ENCODE data around the gene CD7. TPM values are rescaled to one million over a fixed set of nuclear protein-coding genes. Genes with fewer than 3 reads are reported as not detected.

Gene CD7
- total RNA-seq, 1 experiment from 2014 or later: 0.74 TPM

- TF ChIP-seq STAT6 (CRISPR knock-in tag; conservative IDR thresholded peaks at IDR 0.05; ENCODE audit: low read depth): no peak
- no peak for TF ChIP-seq JUN (CRISPR knock-in tag; IDR thresholded peaks at IDR 0.05)
- TF ChIP-seq ZNF423 (CRISPR knock-in tag; IDR thresholded peaks at IDR 0.05): no peak
- TF ChIP-seq ZNF317 (CRISPR knock-in tag; IDR thresholded peaks at IDR 0.05; ENCODE audit: borderline replicate concordance, low read depth): no peak
- no peak for TF ChIP-seq CTCF (IDR thresholded peaks at IDR 0.05)
- TF ChIP-seq ATF1 (CRISPR knock-in tag; IDR thresholded peaks at IDR 0.05): no peak
- TF ChIP-seq GRHL2 (CRISPR knock-in tag; IDR thresholded peaks at IDR 0.05; ENCODE audit: insufficient replicate concordance, severe bottlenecking): no peak
- TF ChIP-seq MYBL2 (CRISPR knock-in tag; IDR thresholded peaks at IDR 0.05): no peak
Observed at GRCh38 chr17:82320140-82320840, 2.9 kb upstream of the CD7 start (continued).

- TF ChIP-seq FOXJ3 (CRISPR knock-in tag; IDR thresholded peaks at IDR 0.05; ENCODE audit: borderline replicate concordance): no peak
- no peak for TF ChIP-seq TEAD4 (CRISPR knock-in tag; IDR thresholded peaks at IDR 0.05)
- no peak for TF ChIP-seq ATF3 (CRISPR knock-in tag; conservative IDR thresholded peaks at IDR 0.05)
- no peak for TF ChIP-seq JAZF1 (CRISPR knock-in tag; IDR thresholded peaks at IDR 0.05)
- no peak for TF ChIP-seq ZNF232 (CRISPR knock-in tag; IDR thresholded peaks at IDR 0.05)
- TF ChIP-seq PREB (CRISPR knock-in tag; IDR thresholded peaks at IDR 0.05; ENCODE audit: borderline replicate concordance): no peak
- TF ChIP-seq GRHL2 (CRISPR knock-in tag; IDR thresholded peaks at IDR 0.05; ENCODE audit: insufficient replicate concordance, severe bottlenecking): no peak
- no peak for TF ChIP-seq NFATC4 (CRISPR knock-in tag; IDR thresholded peaks at IDR 0.05)
- no peak for TF ChIP-seq ZNF121 (CRISPR knock-in tag; IDR thresholded peaks at IDR 0.05)
- TF ChIP-seq ERG (CRISPR knock-in tag; IDR thresholded peaks at IDR 0.05): no peak
- TF ChIP-seq NR3C1 (CRISPR knock-in tag; conservative IDR thresholded peaks at IDR 0.05; ENCODE audit: low read depth): no peak
- no peak for TF ChIP-seq CREM (CRISPR knock-in tag; IDR thresholded peaks at IDR 0.05)
- TF ChIP-seq ESRRA (CRISPR knock-in tag; IDR thresholded peaks at IDR 0.05; ENCODE audit: borderline replicate concordance): no peak
- TF ChIP-seq GTF2I (CRISPR knock-in tag; conservative IDR thresholded peaks at IDR 0.05): no peak
- TF ChIP-seq EMX1 (CRISPR knock-in tag; IDR thresholded peaks at IDR 0.05): no peak
- no peak for DNase-seq (ENCODE audit: low spot score)
- ATAC-seq: no peak
- ChIA-PET CTCF (no interaction called here), POLR2A (no interaction called here)
- Mint-ChIP-seq H3K36me3 (no peaks in the 10 kb centered on the region), H3K27ac (no peak overlapping the region), H3K4me1 (peaks cover 5% of the 10 kb centered on the region), H3K9me3 (no peaks in the 10 kb centered on the region), H3K27me3 (ENCODE audit: low read depth) (0 out of 2 replicates have a peak, but pooled peaks cover 5% of the 10 kb centered on the region), H3K4me3 (no peak overlapping the region)
Observed at GRCh38 chr17:82319619-82320062, 2.2 kb upstream of the CD7 start.

Measured in WTC11 (cell line).